GM18907 (cell line): ENCODE data around the gene FGF7.
"Not testable (repeated sequence)": the region's sequence is repeated elsewhere in the genome, so short reads cannot be mapped to it uniquely, and the experiment has no call there.

Experiments
- ATAC-seq: cut with Tn5 transposase; IDR thresholded peaks from one replicate; pipeline ENCODE4 v1.9.1; 2021; ENCODE audit warnings: mild to moderate bottlenecking, moderate library complexity; ENCODE audit not compliant: unreplicated experiment

Gene FGF7

DNA sequence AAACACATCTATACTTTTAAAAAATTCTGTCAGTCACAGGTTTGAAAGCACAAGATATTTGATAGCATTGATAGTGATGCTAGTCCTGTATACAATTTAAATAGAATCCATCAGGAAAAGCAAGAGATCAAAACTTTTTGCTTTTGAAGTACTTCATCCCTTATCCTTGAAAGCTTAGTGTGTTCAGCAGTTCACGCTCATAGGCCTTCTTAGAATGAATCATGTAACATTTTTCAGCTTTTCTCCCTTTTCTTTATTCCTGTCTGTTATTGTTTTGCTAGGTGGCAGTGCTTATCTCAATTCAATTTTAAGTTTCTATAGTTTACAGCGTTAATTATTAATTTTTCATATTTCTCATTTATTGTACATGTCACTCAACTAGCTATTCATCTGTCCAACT lies 69.1 kb downstream of the FGF7 start:
- no peak for ATAC-seq

DNA sequence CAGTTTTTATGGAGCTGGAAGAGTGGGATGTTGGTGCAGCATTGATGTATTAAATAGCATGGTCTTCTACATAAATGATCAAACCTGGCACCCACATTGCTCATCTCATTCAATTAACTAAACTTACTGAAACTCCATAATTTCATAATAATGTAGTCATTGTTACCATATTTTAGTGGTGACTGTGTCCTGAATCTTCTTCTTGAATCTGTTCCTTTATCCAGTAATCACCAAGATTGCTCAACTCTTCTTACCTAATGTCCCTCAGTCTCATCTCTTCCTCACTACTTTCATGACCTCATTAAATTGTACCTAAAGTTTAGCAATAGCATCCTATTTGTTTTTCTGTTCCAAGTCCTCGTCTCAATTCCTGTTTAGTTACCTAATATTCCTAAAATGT lies 69.8 kb downstream of the FGF7 start:
- no peak for ATAC-seq

DNA sequence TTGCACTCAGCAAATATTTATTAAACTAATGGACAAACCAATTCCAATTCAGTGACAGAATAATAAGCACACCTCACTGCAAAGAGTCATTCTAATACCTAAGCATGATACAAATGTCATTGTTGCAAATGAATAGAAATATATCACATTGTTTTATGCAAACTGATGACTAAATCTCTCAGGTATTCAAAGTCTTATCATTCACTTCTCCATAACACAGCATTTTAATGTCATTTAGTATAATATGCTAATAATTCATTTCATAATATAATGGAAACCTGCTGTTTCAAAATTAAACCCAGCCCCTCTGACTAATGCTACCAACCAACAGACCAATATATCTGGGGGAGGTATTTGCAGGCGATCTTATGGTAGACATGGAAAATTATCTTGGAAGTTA lies 71.8 kb downstream of the FGF7 start:
- ATAC-seq: no peak

DNA sequence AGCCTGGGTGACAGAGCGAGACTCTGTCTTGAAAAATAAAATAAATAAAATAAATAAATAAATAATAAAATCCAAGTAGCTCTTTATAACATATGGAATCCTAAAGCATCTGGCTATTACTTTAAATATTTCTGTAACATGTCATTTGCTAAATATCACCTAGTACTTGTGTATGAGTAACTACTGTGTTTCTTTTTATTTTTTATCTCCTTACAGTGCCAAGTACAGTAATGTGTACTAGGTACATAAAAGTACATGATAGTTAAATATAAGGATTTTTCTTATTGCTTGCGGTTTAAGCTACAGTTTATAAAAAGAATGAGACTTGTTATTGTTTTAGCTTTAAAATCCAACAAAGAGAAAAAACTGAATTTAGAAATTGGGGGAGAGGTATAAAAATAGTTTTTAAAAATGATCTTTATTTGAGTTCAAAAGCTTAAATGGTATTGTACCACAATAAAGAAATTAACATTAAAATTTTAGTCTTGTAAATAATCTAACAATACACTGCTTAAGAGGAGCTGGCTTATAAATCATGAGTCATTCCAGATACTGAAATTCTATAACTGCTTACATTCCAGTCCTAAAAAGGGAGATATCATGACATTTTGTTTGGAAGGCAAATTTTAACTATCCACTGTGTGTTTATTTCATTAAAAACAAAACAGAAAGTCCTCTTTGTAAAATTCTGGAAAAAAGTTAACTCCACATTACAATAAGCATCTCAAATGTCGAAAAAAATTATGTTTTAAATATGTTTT lies 73.1 kb downstream of the FGF7 start:
- ATAC-seq: no peak

DNA sequence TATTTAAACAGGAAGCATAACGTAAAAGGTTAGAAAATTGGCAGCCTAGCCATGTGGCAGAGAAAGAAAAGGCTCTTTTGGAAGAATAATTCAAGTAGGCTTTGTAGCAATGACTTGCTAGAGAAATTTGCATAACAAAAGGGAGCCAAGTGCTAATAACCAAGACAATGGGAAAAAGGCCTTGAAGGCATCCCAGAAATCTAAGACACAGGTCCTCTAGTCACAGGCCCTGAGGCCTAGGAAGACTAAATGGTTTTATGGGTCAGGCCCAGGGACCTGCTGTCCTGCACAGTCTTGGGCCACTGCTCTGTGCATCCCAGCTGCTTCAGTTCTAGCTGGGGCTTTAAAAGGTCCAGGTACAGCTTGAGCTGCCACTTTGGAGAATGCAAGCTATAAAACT lies 78.5 kb downstream of the FGF7 start:
- ATAC-seq: no peak

DNA sequence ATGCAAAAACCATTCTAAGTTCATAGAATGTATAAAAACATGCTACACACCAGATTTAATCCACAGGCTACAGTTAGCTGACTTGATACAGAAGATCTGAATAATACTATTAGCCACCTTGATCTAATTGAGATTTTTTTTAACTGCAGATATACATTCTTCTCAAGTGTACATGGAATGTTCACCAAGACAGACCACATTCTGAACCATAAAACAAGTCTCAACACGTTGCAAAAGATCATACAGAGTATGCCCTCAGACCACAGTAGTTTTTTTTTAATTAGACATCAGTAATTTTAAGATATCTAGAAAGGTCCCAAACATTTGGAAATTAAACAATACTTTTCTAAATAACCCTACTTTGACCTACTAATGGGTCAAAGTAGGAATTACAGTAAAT lies 83.3 kb downstream of the FGF7 start:
- no peak for ATAC-seq

DNA sequence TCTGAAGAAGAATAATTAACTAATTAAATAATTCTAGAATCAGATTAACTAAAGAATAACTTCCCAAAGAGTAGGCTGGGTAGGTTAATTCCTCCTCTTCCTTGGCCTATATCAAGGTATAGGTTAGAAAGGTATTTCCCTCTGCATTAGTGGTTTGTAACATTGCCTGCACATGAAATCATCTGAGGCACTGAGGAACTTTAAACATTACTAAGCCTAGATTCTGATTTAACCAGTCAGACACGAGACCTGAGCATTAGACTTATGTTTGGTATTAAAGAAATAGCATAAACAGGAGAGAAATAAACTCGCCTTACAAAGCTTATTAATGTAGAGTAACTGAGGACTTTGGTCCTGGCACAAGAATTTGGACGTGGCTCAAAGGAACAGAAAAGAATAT lies 84.2 kb downstream of the FGF7 start:
- ATAC-seq: no peak

DNA sequence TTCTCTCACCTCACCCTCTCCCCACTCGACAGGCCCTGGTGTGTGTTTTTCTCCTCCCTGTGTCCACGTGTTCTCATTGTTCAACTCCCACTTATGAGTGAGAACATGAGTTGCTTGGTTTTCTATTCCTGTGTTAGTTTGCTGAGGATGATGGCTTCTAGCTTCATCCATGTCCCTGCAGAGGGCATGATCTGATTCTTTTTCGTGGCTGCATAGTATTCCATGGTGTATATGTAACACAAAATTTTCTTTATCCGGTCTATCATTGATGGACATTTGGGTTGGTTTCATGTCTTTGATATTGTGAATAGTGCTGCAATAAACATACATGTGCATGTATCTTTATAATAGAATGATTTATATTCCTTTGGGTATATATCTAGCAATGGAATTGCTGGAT lies 89.7 kb downstream of the FGF7 start:
- not testable (repeated sequence) for ATAC-seq

DNA sequence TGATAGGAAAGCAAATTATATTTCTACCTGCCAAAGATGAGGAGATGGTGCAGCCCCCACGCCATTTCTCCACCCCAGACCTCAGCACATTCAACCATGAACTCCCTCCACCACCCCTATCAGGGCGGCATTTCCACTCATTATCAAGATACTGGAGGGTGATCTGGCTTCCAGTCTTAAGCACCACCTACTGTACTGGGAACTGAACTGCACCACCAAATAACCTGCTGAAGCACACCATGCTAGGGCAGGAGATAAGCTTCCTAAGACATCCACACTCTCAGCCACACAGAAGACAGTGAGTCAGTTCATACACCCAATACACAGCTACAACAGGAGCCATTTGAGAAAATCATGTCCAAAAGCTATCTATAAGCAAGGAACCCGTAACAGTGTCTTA lies 98.8 kb downstream of the FGF7 start:
- no peak for ATAC-seq

DNA sequence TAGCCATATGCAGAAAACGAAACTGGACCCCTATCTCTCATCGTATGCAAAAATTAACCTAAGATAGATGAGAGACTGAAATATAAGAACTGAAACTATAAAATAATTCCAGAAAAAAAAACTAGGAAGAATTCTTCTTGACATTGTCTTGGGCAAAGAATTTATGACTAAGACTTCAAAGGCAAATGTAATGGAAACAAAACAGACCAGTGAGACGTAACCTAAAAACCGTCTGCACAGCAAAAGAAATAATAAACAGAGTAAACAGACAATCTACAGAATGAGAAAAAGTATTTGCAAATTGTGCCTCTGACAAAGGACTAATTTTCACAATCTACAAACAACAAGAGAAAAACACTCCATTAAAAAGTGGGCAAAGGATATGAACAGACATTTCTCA lies 105.2 kb downstream of the FGF7 start:
- ATAC-seq: no peak

DNA sequence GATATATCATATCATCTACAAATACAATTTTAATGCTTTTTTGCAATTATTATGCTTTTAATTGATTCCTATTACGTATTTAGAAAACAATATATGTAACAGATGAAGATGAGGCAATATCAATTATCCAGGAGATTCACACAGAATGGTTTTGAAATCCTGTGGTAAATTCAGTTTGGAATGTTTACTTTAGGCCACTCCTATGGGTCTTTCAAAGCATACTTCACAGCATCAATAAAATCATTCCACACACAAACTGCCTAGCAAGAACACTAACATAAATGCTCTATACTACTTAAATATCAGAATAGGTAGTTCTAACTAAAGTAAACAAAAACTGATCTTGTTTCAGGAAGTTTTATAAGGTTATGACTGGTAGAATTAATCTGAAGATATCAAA lies 107.0 kb downstream of the FGF7 start:
- ATAC-seq: no peak
